Measurements from ENCODE around the gene GTF2H2.
"Not testable (repeated sequence)": the region's sequence is repeated elsewhere in the genome, so short reads cannot be mapped to it uniquely, and the experiment has no call there.

DNA sequence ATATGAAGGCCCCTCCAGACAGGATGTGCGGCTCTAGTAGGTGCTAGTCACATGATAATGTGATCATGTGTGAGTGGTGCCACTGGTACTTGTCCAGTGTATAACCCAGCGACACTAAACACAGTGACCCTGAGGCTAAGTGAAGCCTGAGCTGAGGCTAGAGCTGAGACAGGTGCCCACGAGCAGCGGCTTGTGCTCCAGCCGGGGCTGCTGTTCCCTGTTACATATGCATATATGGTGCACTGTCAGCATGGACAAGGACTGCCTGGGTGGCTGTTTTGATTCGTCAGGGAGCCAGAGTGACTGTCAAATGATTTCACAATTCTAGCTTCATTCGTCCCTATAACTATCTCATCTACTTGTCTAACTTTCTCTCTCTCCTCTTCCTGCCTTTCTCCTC lies 60.5 kb downstream of the GTF2H2 start:
- TF ChIP-seq, protein P1, sequence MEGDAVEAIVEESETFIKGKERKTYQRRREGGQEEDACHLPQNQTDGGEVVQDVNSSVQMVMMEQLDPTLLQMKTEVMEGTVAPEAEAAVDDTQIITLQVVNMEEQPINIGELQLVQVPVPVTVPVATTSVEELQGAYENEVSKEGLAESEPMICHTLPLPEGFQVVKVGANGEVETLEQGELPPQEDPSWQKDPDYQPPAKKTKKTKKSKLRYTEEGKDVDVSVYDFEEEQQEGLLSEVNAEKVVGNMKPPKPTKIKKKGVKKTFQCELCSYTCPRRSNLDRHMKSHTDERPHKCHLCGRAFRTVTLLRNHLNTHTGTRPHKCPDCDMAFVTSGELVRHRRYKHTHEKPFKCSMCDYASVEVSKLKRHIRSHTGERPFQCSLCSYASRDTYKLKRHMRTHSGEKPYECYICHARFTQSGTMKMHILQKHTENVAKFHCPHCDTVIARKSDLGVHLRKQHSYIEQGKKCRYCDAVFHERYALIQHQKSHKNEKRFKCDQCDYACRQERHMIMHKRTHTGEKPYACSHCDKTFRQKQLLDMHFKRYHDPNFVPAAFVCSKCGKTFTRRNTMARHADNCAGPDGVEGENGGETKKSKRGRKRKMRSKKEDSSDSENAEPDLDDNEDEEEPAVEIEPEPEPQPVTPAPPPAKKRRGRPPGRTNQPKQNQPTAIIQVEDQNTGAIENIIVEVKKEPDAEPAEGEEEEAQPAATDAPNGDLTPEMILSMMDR (IDR thresholded peaks at IDR 0.05) = not testable (repeated sequence)
- TF ChIP-seq POLR2A (IDR thresholded peaks at IDR 0.05) = not testable (repeated sequence)

Measured in thyroid gland (tissue), 4 donors.